SK-N-SH treated with all-trans-retinoic acid at 6 μM for 48 hours (cell line): Measurements from ENCODE around the gene ASTN1.

ENCODE experiments used
- CSRNP3 ChIP-seq: fragments of 250-450 bp; sonication (Bioruptor Pico); IDR thresholded peaks from 2 replicates; pipeline ENCODE4 v1.5.1; 2021; ENCODE audit warnings: mild to moderate bottlenecking, moderate library complexity
- ESRRG ChIP-seq: fragments of 250-450 bp; sonication (Bioruptor Pico); IDR thresholded peaks from 2 replicates; pipeline ENCODE4 v1.6.1; 2021; ENCODE audit warnings: mild to moderate bottlenecking
- OSR1 ChIP-seq: fragments of 250-450 bp; sonication (Bioruptor Pico); IDR thresholded peaks from 2 replicates; pipeline ENCODE4 v1.8.0; 2022; ENCODE audit warnings: moderate library complexity, mild to moderate bottlenecking, inconsistent platforms
- PATZ1 ChIP-seq: fragments of 250-450 bp; sonication (Bioruptor Pico); IDR thresholded peaks from 2 replicates; pipeline ENCODE4 v1.8.0; 2020; ENCODE audit warnings: mild to moderate bottlenecking, moderate library complexity, borderline replicate concordance
- RARB ChIP-seq: fragments of 250-450 bp; sonication (Bioruptor Pico); IDR thresholded peaks from 2 replicates; pipeline ENCODE4 v1.8.0; 2021; ENCODE audit warnings: mild to moderate bottlenecking, moderate library complexity
- SNAI2 ChIP-seq: fragments of 250-450 bp; sonication (Bioruptor Pico); IDR thresholded peaks from 2 replicates; pipeline ENCODE4 v1.5.0; 2020; ENCODE audit warnings: mild to moderate bottlenecking, moderate library complexity
- TCF4 ChIP-seq: fragments of 250-450 bp; sonication (Bioruptor Pico); IDR thresholded peaks from 2 replicates; pipeline ENCODE4 v1.8.0; 2021; ENCODE audit warnings: mild to moderate bottlenecking, moderate library complexity, borderline replicate concordance
- TSHZ2 ChIP-seq: fragments of 250-450 bp; sonication (Bioruptor Pico); IDR thresholded peaks from 2 replicates; pipeline ENCODE4 v1.5.0; 2020; ENCODE audit warnings: mild to moderate bottlenecking, moderate library complexity
- ZFP3 ChIP-seq: fragments of 250-450 bp; sonication (Bioruptor Pico); IDR thresholded peaks from 2 replicates; pipeline ENCODE4 v1.5.0; 2020; ENCODE audit warnings: mild to moderate bottlenecking, moderate library complexity
- ZFP30 ChIP-seq: fragments of 450-650 bp; formaldehyde crosslinking; IDR thresholded peaks from 2 replicates; pipeline ENCODE4 v1.5.0; 2022; ENCODE audit warnings: mild to moderate bottlenecking, moderate library complexity
- ZNF565 ChIP-seq: fragments of 450-650 bp; formaldehyde crosslinking; conservative IDR thresholded peaks from 2 replicates; pipeline ENCODE4 v1.5.0; 2020; ENCODE audit warnings: low read depth, mild to moderate bottlenecking, moderate library complexity

GRCh38 chr1:176839216-176839615, 325.3 kb downstream of the ASTN1 start:
- TF ChIP-seq TSHZ2 (CRISPR knock-in tag) (no peak), ZFP3 (no peak), ZFP30 (no peak), ZNF565 (no peak), CSRNP3 (CRISPR knock-in tag) (no peak), SNAI2 (CRISPR knock-in tag) (no peak), TCF4 (CRISPR knock-in tag) (no peak), PATZ1 (no peak), RARB (CRISPR knock-in tag) (no peak), ESRRG (CRISPR knock-in tag) (no peak), OSR1 (CRISPR knock-in tag) (no peak)
